Aorta (tissue), 5 donors: ENCODE data around the gene SLC4A2. TPM values are rescaled to one million over a fixed set of nuclear protein-coding genes. Genes with fewer than 3 reads are reported as not detected.

Experiments used
- ATAC-seq: fragments of 200-7000 bp; cut with Tn5 transposase; one replicate; pipeline ENCODE4 v1.9.1; 2022; ENCODE audit warnings: moderate library complexity; ENCODE audit not compliant: low FRiP score
- DNase-seq, 2 donors: peaks; one replicate each; pipeline ENCODE4 v3.0.0-alpha.2; 2020
- H3K27ac ChIP-seq, 2 donors: one replicate each; pipeline ENCODE4 v1.5.1; 2013; ENCODE audit warnings: low read length in 2 of 2, mild to moderate bottlenecking in 2 of 2, moderate library complexity in 2 of 2, control low read depth in 1 of 2, inconsistent platforms in 1 of 2, low read depth in 1 of 2
- H3K27me3 ChIP-seq, 2 donors: one replicate each; pipeline ENCODE4 v1.6.1; 2013; ENCODE audit warnings: control low read depth in 1 of 2, low read length in 1 of 2, mild to moderate bottlenecking in 1 of 2, moderate library complexity in 1 of 2; ENCODE audit not compliant: insufficient read depth in 2 of 2, control insufficient read depth in 1 of 2
- H3K36me3 ChIP-seq, 2 donors: one replicate each; pipeline ENCODE4 v1.6.1; 2013; ENCODE audit warnings: control low read depth in 1 of 2, low read length in 1 of 2, mild to moderate bottlenecking in 1 of 2; ENCODE audit not compliant: insufficient read depth in 2 of 2, control insufficient read depth in 1 of 2
- H3K4me1 ChIP-seq, 2 donors: one replicate each; pipeline ENCODE4 v1.6.1; 2013; ENCODE audit warnings: low read length in 2 of 2, control low read depth in 1 of 2, mild to moderate bottlenecking in 1 of 2, moderate library complexity in 1 of 2; ENCODE audit not compliant: insufficient read depth in 2 of 2, control insufficient read depth in 1 of 2
- H3K4me3 ChIP-seq, 2 donors: one replicate each; pipeline ENCODE4 v1.5.1; 2013; ENCODE audit warnings: low read length in 2 of 2, control low read depth in 1 of 2, mild to moderate bottlenecking in 1 of 2
- H3K9me3 ChIP-seq: one replicate; pipeline ENCODE4 v1.6.1; 2013; ENCODE audit warnings: mild to moderate bottlenecking, low read length; ENCODE audit not compliant: control insufficient read depth
- WGBS, 2 donors: extraction: QIAGEN DNeasy Blood & Tissue Kit; methylation state at CpG; one replicate each; pipeline ENCODE4 v1.1.7; 2013; 5-methylcytosine and 5-hydroxymethylcytosine counted together
- intact Hi-C, 2 donors: fragments of 100-400 bp; cut with DNase I; formaldehyde crosslinking; loops; one replicate each; pipeline versions ENCODE4 v1.14.2 to v1.15.0; 2022
- polyA plus RNA-seq, 2 donors: library from polyadenylated mRNA; stranded (reverse); fragments of 200-250 nt; gene quantifications; one replicate each; pipeline ENCODE4 v1.2.3, GENCODE V29; 2013
- total RNA-seq, 2 donors: library from RNA; stranded (reverse); fragmentation: NEBNext Ultra II Directional; extraction: Animal tissue kit (Norgen Biotek cat#: 25700); gene quantifications; one replicate each; pipeline ENCODE4 v1.2.1, GENCODE V29; 2021
- donor health status: healthy with polysubstance abuse.
- donor health status: Bipolar disorder and iron deficiency.
- donor health status: DM: no; HTN: no; CAD: no.
- donor health status: DM: no; HTN: no; CAD: no.
- donor health status: DM: yes; HTN: yes; CAD: no.

SLC4A2 gene
- total and polyA plus RNA-seq, 4 donors = 37.1 to 215 (median 123) TPM

DNA sequence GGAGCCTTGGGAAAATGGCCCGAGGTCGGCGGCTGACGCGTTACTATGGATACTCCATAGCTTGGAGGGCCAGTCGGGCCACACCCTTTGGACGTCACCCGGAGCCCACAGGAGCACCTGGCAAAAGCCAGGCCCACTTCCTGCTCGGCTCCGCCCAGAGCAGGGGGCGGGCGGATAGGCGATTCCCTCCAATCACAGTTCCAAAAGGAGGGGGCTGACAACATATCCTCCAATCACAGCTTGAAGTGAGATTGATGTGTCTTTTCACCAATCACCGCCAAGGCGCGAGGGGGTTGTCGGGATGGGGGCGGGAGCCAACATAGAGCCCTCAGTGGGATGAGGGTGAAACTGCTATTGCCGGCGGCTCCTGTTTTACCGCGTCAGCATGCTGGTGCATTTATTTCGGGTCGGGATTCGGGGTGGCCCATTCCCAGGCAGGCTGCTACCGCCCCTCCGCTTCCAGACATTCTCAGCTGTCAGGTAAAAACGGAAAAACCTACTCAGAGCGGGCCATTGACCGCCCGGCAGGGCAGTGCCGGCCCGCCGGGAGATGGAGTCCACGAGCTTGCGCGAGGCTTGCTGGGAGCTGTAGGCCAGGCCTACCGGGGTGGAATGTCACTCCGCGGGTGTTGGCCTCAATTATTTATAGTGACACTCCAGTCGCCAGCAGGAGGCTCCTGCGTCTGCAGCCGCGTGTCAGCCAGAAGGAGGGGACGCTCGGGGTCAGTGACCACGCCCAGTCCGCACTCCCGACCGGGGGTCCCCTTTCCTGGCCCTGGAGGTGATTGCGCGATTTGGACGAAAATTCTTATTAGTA is 31.1 kb upstream of the SLC4A2 start, which contains the start of gene ABCB8:
Gene ABCB8, plus strand, starts transcription at position 320 of the 817 bp plus-strand sequence. Its CDS starts 66 bp downstream, at position 386.
- Histone ChIP-seq H3K9me3 (no peaks in the 10 kb centered on the region), H3K36me3 (no peaks in the 10 kb centered on the region), H3K4me1 (no peaks in the 10 kb centered on the region), H3K27me3 (no peaks in the 10 kb centered on the region), H3K4me3 (peak within 1 kb of the TSS; percentile 62 to 81), H3K27ac (peak within 1 kb of the TSS in 1 of 2 donors; percentile 11)
- DNase-seq (peak; percentile 97 to 98), ATAC-seq (peak; percentile 98)
- intact Hi-C loops = loop anchor here (2.0 to 5.0 kb wide), 3 partner anchors 30 to 84 kb away; partner anchors contain the start of genes SLC4A2 (in 1 of the 2) and TMUB1 (in 1 of the 2)
- 0 to 1% methylated on average over 53 of the region's 53 CpGs for WGBS, 2 donors

DNA sequence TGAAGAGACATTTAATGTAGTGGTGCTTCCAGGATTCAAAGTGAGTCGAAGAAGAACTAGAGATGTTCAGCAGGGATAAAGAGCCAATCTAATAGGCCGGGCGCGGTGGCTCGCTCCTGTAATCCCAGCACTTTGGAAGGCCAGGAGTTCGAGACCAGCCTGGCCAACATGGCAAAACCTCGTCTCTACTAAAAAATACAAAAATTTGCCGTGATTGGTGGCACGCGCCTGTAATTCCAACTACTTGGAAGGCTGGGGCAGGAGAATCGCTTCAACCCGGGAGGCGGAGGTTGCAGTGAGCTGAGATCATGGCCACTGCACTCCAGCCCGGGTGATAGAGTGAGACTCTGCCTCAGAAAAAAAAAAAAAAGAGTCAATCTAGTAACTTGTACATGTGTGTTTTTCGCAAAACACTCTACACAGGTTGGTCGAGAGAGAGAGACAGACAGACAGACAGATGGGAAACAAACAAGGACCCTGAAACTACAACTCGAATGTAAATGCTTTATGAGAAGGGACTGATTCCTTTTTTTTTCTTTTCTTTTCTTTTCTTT is 30.4 kb upstream of the SLC4A2 start:
- no peak overlapping the region for H3K27ac ChIP-seq
- DNase-seq = no peak
- WGBS, 2 donors = 51 to 52% methylated on average over 17 of the region's 17 CpGs
- H3K4me1 ChIP-seq = no peaks in the 10 kb centered on the region
- no peaks in the 10 kb centered on the region for H3K9me3 ChIP-seq
- no peaks in the 10 kb centered on the region for H3K27me3 ChIP-seq
- intact Hi-C loops = loop anchor here (2.0 to 5.0 kb wide), 3 partner anchors 30 to 83 kb away; partner anchors contain the start of genes SLC4A2 (in 1 of the 2) and TMUB1 (in 1 of the 2)
- no peak for ATAC-seq
- H3K4me3 ChIP-seq = peak overlapping the region in 1 of 2 donors; percentile 62
- no peaks in the 10 kb centered on the region for H3K36me3 ChIP-seq

DNA sequence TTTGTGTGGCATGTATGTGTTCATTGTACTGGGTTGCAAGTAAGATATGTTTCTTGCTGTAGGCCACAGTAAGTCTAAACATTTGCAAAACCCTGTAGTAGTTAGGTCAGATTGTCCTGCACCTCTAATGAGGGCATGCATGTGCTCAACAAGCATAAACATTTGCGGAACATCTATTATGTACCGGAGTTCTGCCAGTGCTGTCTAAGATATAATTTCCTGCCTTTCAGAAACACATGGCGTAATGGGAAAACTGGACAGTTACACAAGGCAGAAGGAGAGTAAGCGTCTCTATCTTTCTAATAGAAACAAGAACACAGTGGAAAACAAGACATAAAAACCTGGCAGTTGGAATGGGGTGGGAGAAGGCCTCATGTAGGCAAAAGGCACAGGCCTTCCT is 28.4 kb upstream of the SLC4A2 start:
- Histone ChIP-seq H3K27me3 (no peaks in the 10 kb centered on the region), H3K4me1 (no peaks in the 10 kb centered on the region), H3K4me3 (no peak overlapping the region), H3K9me3 (no peaks in the 10 kb centered on the region), H3K27ac (no peak overlapping the region), H3K36me3 (no peaks in the 10 kb centered on the region)
- DNase-seq = no peak
- intact Hi-C loops = no loop called here
- 94 to 96% methylated on average over 4 of the region's 4 CpGs for WGBS, 2 donors
- ATAC-seq = no peak

DNA sequence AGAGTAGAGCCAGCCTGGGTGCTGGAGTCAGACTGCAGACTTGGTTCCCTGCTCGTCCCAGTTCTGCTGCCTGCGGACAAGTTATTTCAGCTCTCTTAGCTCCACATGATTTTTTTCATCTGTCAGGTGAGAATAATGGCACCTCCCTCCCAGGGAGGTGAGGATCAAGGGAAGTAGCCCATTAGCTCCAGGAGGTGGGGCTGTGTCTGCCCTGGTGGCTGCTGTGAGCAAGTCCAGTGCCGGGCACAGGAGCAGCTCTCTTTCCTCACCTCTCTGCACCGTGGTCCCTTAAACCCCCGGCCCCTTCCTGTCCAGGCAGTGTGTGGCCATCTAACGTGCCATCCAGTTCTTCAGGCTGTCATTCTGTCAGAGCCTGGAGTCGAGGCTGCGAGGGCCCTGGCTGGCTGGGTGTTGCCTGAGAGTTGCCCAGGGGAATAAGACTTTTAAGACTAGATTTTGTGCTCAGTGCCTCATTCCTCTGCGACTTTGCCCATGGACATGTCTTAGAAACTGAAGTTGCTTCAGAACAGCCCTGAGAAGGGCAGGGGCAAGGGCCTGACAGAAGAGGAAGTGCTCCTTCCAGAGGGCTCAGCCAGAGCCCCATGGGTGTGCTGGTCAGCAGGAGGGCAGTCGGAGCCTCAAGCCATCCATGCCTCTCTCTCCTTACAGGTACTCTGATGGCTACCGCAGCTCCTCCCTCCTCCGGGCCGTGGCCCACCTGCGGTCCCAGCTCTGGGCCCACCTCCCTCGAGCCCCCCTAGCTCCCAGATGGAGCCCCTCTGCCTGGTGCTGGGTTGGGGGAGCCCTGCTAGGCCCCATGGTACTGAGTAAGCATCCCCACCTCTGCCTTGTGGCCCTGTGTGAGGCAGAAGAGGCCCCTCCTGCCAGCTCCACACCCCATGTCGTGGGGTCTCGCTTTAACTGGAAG is 26.2 kb upstream of the SLC4A2 start:
- DNase-seq (no peak), ATAC-seq (no peak)
- Histone ChIP-seq H3K4me3 (no peak overlapping the region), H3K27ac (no peak overlapping the region), H3K36me3 (no peaks in the 10 kb centered on the region), H3K27me3 (no peaks in the 10 kb centered on the region), H3K9me3 (no peaks in the 10 kb centered on the region), H3K4me1 (no peaks in the 10 kb centered on the region)
- 79 to 86% methylated on average over 17 of the region's 17 CpGs for WGBS, 2 donors
- intact Hi-C loops = no loop called here

DNA sequence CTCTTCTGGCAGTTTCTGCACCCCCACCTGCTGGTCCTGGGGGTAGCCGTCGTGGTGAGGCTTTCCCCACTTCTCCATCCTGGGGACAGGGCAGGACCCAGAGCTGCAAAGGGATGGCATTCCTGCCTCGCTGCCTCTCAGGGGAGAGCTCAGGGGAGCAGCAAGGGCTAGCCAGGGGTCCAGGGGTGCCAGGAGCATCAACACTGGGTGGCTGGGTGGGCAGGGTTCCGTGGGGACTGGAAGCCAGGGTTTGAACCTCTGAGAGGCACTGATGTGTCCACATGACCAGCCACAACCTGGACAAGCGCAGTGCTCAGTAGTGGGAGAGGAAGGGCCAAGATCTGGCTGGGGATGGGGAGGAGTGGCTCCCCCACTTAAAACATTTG is 25.5 kb upstream of the SLC4A2 start:
- Histone ChIP-seq H3K9me3 (no peaks in the 10 kb centered on the region), H3K36me3 (no peaks in the 10 kb centered on the region)

DNA sequence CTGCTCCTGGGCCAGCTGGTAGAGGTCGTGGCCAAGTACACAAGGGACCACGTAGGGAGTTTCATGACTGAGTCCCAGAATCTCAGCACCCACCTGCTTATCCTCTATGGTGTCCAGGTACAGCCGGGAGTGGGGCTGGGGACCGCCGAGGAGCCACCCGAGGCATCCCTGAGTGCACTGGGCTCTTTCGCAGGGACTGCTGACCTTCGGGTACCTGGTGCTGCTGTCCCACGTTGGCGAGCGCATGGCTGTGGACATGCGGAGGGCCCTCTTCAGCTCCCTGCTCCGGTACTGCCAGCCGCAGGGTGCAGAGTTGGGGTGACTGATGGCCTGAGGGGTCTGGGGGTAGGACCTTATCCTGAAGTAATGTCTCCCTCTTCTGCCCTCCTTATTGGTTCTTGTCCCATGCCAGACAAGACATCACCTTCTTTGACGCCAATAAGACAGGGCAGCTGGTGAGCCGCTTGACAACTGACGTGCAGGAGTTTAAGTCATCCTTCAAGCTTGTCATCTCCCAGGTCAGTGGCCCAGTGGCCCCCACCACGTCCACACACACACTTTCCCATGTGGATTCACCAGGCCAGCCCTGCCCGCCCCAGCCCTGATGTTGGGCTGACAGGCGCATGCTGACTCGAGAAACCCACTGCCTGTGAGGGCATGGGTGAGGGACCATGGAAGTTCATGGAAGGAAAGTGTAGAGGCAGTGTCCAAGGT is 24.9 kb upstream of the SLC4A2 start:
- H3K27ac ChIP-seq = no peak overlapping the region
- no peaks in the 10 kb centered on the region for H3K9me3 ChIP-seq
- H3K27me3 ChIP-seq = no peaks in the 10 kb centered on the region
- no peak for ATAC-seq
- H3K36me3 ChIP-seq = no peaks in the 10 kb centered on the region
- no peak for DNase-seq
- intact Hi-C loops = no loop called here
- no peak overlapping the region for H3K4me3 ChIP-seq
- WGBS, 2 donors = 91 to 92% methylated on average over 21 of the region's 21 CpGs
- no peaks in the 10 kb centered on the region for H3K4me1 ChIP-seq

More for the DNA sequence above, 25.5 kb upstream of the SLC4A2 start:
- ATAC-seq (no peak), DNase-seq (no peak)
- Histone ChIP-seq H3K27me3 (no peaks in the 10 kb centered on the region), H3K4me1 (no peaks in the 10 kb centered on the region), H3K4me3 (no peak overlapping the region), H3K27ac (no peak overlapping the region)
- WGBS, 2 donors = 84 to 88% methylated on average over 4 to 5 of the region's 5 CpGs
- intact Hi-C loops = no loop called here

DNA sequence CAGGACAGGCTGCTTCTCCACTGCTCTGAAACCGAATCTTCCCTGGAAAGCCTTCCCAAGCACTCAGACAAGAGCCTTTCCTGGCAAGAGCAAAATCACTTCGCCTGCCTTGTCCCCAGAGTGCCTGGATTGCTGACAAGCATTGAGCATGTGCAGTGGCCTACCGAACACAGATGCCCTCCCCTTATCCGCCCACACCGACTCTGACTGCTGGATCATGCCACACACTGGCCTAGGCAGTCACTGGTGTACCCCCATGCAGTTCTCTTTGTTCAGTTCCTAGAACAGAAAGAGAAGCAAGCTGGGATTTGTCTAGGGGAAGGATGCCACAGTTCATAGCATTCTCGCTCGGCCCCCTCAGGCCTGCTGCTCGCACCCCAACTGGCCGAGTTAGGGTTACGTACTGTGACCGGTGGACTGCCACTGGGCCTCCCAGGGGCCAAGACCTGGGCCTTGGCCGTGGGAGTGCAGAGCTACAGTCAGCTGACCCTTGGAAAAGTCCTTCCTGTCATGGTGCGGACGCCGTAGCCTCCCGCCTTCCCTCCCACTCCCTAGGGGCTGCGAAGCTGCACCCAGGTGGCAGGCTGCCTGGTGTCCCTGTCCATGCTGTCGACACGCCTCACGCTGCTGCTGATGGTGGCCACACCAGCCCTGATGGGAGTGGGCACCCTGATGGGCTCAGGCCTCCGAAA is 24.2 kb upstream of the SLC4A2 start:
- Histone ChIP-seq H3K4me3 (no peak overlapping the region), H3K9me3 (no peaks in the 10 kb centered on the region), H3K27me3 (no peaks in the 10 kb centered on the region), H3K27ac (no peak overlapping the region), H3K36me3 (no peaks in the 10 kb centered on the region), H3K4me1 (no peaks in the 10 kb centered on the region)
- intact Hi-C loops = no loop called here
- DNase-seq = no peak
- ATAC-seq = no peak
- 86 to 87% methylated on average over 21 of the region's 21 CpGs for WGBS, 2 donors
